GM21526 (cell line): ENCODE data around the gene FRMD4A.

Experiments used
- ATAC-seq: cut with Tn5 transposase; IDR thresholded peaks from one replicate; pipeline ENCODE4 v1.9.1; 2021; ENCODE audit warnings: moderate library complexity; ENCODE audit not compliant: unreplicated experiment, low FRiP score

Gene FRMD4A

GRCh38 chr10:13699216-13699615, 631.5 kb downstream of the FRMD4A start:
- no peak for ATAC-seq

- ATAC-seq: no peak
Observed at GRCh38 chr10:13698217-13698616, 632.5 kb downstream of the FRMD4A start.

- ATAC-seq: no peak
Observed at GRCh38 chr10:13696071-13696470, 634.7 kb downstream of the FRMD4A start.

- ATAC-seq: no peak
Observed at GRCh38 chr10:13695588-13695987, 635.1 kb downstream of the FRMD4A start.

GRCh38 chr10:13693783-13694700, 636.7 kb downstream of the FRMD4A start:
- ATAC-seq: no peak

- ATAC-seq: peak; percentile 54
Observed at GRCh38 chr10:13690281-13690825, 640.4 kb downstream of the FRMD4A start.

- ATAC-seq: no peak
Observed at GRCh38 chr10:13686331-13686752, 644.4 kb downstream of the FRMD4A start.

GRCh38 chr10:13685885-13686284, 644.8 kb downstream of the FRMD4A start:
- no peak for ATAC-seq

- ATAC-seq: no peak
Observed at GRCh38 chr10:13684806-13685482, 645.8 kb downstream of the FRMD4A start.

- no peak for ATAC-seq
Observed at GRCh38 chr10:13684252-13684791, 646.4 kb downstream of the FRMD4A start.

GRCh38 chr10:13683017-13683416, 647.7 kb downstream of the FRMD4A start:
- no peak for ATAC-seq

GRCh38 chr10:13681960-13682359, 648.8 kb downstream of the FRMD4A start:
- ATAC-seq: no peak

GRCh38 chr10:13681528-13681927, 649.2 kb downstream of the FRMD4A start:
- no peak for ATAC-seq

- no peak for ATAC-seq
Observed at GRCh38 chr10:13681095-13681494, 649.6 kb downstream of the FRMD4A start.

- ATAC-seq: no peak
Observed at GRCh38 chr10:13678101-13678843, 652.5 kb downstream of the FRMD4A start.

- no peak for ATAC-seq
Observed at GRCh38 chr10:13674645-13675588, 655.8 kb downstream of the FRMD4A start.

GRCh38 chr10:13673156-13673555, 657.6 kb downstream of the FRMD4A start:
- no peak for ATAC-seq

- ATAC-seq: no peak
Observed at GRCh38 chr10:13672548-13672947, 658.2 kb downstream of the FRMD4A start.

- no peak for ATAC-seq
Observed at GRCh38 chr10:13671904-13672303, 658.8 kb downstream of the FRMD4A start.
